Stimulated activated CD4-positive, alpha-beta T cell treated with anti-CD3 and anti-CD28 coated beads, Interleukin-4, amount 100 ng/mL, for 24 hours (primary cell): ENCODE measurements around the gene STAM2.

Experiments used
- DNase-seq: peaks from one replicate; pipeline ENCODE4 v3.0.0-alpha.2; 2020

The STAM2 gene

DNA sequence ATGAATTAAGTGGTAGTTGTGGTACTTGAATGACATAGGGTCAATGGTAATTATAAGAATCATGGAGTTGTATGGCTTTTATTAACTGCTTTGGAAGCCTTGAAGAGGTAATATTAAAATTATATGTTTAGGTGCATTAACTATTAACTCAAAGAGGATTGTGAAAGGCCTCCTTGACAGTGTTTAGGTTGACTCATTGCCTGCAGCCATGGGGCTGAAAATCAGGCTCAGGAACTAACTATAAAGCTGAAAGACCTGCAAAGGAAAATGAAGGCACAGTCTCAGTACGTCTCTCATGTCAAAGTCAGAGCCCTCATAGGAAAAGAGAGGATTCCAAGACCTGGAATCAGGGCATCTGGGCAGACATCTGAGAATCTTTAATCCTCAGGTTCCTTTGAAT, 107.7 kb downstream of the STAM2 start:
- no peak for DNase-seq
